Measurements from ENCODE around the gene HEATR9.
A peak's percentile ranks its signal among the peaks of the same experiment; 100 is the strongest.

HEATR9 gene

DNA sequence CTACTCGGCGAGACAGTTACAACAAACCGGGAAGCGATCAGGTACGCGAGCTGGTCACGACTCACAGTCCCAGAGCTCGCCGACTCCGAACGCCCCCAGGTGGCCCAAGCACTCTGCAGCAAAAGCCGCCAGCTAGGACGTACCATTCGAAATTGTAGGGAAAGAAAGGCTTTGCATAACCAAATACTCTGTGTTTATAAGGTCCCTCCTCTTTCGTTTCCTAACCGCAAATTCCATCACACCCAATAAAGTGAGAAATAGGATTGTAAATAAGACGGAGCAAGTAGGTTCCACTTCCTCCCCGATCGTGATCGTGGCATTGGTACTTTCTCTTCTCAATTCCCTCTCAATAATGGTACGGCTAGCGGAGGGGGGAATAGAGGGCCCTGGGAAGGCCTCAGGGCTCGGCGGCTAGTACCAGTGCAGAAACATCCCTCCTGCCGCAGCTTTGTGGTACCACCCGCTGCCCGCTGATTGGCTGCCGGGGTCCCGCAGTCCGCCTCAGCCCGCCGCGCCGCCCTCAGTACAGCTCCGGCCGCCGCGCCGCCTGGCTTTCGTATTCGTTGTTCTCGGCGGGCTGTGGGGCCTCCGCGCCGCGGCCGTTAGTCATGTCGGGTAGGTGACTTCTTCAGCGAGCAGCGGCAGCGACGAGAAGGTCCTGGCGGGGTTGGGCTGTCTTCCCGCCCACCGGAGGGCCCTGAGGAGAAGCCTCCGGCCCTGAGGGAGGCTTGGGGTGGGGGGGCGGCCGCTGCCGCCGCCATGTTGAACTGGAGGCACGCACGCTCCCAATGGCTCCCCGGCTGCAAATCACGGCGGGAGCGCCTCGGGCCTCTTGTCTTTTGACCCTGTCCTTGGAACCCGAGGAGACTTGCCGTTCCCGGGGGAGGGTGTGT is 59.5 kb downstream of the HEATR9 start, which contains the start of gene TAF15:
Gene TAF15 (plus strand): TSS at position 523 of the 893 bp plus-strand sequence. CDS start 86 bp downstream, at position 609.
- DNase-seq (ENCODE audit: low spot score), result peak; percentile 94

DNA sequence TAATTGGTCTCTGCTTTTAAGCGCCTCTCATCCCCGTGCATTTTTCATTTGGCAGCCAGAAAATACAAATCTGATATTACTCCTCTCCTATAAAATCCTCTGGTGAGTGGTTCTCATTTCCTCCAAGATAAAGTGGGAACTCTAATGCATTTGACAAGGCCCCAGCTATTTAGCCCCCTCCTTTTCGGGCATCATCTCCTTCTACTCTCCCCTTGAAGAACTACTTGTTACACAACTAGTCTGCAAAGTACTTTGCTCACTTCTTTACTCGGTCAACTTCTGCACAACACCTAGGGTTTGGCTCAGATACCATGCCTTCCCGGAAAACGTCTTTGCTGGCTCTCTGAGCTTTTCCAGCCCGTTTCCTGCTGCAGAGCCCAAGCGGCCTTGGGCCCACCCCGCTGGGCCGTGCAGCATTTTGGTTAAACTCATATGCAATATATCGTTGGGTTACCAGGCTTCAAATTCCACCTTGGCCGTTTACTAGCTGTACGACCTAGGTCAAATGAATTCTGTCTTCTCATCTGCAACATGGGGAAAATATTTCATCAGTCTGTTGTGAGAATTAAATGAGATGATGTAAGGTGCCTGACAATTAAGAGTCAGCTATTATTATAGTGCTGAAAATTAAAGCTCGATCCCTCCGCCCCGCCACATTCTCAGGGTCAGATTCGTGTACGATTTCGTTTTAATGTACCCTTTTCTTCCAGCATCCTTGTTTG is 60.3 kb downstream of the HEATR9 start:
- DNase-seq (ENCODE audit: low spot score), result no peak

DNA sequence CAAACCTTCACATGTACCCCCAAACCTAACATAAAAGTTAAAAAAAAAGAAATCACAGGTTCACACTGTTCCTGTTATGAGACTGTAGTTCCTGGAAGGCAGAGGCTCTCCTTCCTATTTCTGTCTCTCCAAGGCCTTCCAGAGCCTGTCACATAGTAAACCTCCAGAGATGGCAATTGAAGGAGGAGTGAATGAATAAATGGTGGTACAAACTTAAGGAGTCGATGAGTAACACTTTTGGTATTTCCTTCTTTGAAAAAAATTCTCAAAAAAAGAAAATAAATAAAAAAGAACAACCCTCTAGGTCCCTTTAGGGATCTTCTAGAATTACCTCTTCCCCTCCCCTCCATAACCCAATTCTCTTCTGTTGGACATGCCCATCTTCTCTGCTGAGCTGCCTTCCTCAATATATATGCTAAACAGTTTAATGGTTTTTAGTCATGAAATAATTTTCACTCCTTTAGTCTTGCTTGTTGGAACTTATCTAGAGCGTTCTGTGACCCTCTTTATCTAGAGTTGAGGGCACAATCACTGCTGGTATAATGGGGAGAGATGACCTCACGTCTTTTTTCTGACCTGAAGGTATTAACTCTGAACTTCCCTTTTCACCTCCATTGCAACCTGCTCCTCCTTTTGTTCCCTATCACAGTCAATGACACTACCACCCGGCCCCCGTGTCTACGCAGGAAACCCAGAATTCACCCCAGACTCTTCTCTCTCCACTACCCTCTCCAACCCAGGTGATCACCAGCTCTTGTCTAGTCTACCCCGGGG is 61.1 kb downstream of the HEATR9 start:
- DNase-seq (ENCODE audit: low spot score), result peak; percentile 60

Data from hepatic stellate cell (primary cell).